ENCODE measurements around the gene MACROD2. TPM values are rescaled to one million over a fixed set of nuclear protein-coding genes. Genes with fewer than 3 reads are reported as not detected.

The MACROD2 gene
- polyA plus RNA-seq, 1 donor from 2014 or later: 23.2 TPM

- no peak overlapping the region for H3K4me2 ChIP-seq (ENCODE audit: low read length)
- no peak overlapping the region for H3K4me3 ChIP-seq (ENCODE audit: low read length)
- H3K9me3 ChIP-seq (ENCODE audit: low read length): no peaks in the 10 kb centered on the region
- H3F3A ChIP-seq (ENCODE audit: insufficient read depth, low read length, poor library complexity, severe bottlenecking): no peaks in the 10 kb centered on the region
- no peaks in the 10 kb centered on the region for H3K79me2 ChIP-seq (replicated peaks; ENCODE audit: insufficient read depth, low read length)
- H3K27me3 ChIP-seq (ENCODE audit: insufficient read depth, low read depth, low read length): no peaks in the 10 kb centered on the region
- H3K27ac ChIP-seq (ENCODE audit: low read length): no peak overlapping the region
- H3K9me2 ChIP-seq (ENCODE audit: insufficient read depth, low read length): no peaks in the 10 kb centered on the region
- TF ChIP-seq TAF1 (IDR thresholded peaks at IDR 0.05; ENCODE audit: low read depth) (no peak), EP300 (conservative IDR thresholded peaks at IDR 0.05; ENCODE audit: poor library complexity, severe bottlenecking) (no peak), SMC3 (conservative IDR thresholded peaks at IDR 0.05; ENCODE audit: poor library complexity) (no peak), POLR2AphosphoS5 (IDR thresholded peaks at IDR 0.05) (no peak), CTCF (IDR thresholded peaks at IDR 0.05; ENCODE audit: poor library complexity, severe bottlenecking) (no peak), EZH2 (IDR thresholded peaks at IDR 0.05; ENCODE audit: borderline replicate concordance, insufficient read depth, low read length, poor library complexity, severe bottlenecking) (no peak), RAD21 (conservative IDR thresholded peaks at IDR 0.05) (no peak), MXI1 (conservative IDR thresholded peaks at IDR 0.05; ENCODE audit: poor library complexity, severe bottlenecking) (no peak)
- TF ChIP-seq, protein P1, sequence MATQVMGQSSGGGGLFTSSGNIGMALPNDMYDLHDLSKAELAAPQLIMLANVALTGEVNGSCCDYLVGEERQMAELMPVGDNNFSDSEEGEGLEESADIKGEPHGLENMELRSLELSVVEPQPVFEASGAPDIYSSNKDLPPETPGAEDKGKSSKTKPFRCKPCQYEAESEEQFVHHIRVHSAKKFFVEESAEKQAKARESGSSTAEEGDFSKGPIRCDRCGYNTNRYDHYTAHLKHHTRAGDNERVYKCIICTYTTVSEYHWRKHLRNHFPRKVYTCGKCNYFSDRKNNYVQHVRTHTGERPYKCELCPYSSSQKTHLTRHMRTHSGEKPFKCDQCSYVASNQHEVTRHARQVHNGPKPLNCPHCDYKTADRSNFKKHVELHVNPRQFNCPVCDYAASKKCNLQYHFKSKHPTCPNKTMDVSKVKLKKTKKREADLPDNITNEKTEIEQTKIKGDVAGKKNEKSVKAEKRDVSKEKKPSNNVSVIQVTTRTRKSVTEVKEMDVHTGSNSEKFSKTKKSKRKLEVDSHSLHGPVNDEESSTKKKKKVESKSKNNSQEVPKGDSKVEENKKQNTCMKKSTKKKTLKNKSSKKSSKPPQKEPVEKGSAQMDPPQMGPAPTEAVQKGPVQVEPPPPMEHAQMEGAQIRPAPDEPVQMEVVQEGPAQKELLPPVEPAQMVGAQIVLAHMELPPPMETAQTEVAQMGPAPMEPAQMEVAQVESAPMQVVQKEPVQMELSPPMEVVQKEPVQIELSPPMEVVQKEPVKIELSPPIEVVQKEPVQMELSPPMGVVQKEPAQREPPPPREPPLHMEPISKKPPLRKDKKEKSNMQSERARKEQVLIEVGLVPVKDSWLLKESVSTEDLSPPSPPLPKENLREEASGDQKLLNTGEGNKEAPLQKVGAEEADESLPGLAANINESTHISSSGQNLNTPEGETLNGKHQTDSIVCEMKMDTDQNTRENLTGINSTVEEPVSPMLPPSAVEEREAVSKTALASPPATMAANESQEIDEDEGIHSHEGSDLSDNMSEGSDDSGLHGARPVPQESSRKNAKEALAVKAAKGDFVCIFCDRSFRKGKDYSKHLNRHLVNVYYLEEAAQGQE (IDR thresholded peaks at IDR 0.05; ENCODE audit: borderline replicate concordance): no peak
- no peak overlapping the region for H3K9ac ChIP-seq (ENCODE audit: low read length)
- H3K36me3 ChIP-seq (ENCODE audit: insufficient read depth, low read length): no peaks in the 10 kb centered on the region
- H4K20me1 ChIP-seq (ENCODE audit: insufficient read depth): no peaks in the 10 kb centered on the region
- H2AFZ ChIP-seq (ENCODE audit: low read depth, low read length): no peak overlapping the region
These were observed 1306.8 kb downstream of the MACROD2 start for GRCh38 chr20:15302075-15302474.

DNA sequence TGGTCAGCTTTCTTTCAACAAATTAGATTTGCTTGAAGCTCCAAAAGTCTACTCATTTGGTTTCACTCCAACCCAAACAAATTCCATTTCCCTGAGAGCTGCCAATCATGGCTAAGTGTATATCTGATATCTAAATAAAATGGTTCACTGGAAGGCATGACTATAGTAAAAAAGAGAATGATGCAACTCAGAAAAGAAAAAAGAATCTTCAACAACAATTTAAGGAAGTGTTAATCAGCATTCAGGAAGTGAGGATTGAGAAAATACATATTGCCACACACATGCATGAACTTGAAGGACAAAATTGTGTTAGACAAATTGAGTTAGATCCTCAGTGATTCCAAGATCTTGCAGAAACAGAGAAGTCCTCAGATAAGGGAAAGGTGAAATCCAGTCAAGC lies 1315.0 kb downstream of the MACROD2 start:
- Histone ChIP-seq H4K20me1 (ENCODE audit: insufficient read depth) (no peaks in the 10 kb centered on the region), H3F3A (ENCODE audit: insufficient read depth, low read length, poor library complexity, severe bottlenecking) (no peaks in the 10 kb centered on the region)

More for the DNA sequence above, 1315.0 kb downstream of the MACROD2 start:
- H3K27ac ChIP-seq (ENCODE audit: low read length): no peak overlapping the region
- TF ChIP-seq, protein P1 (IDR thresholded peaks at IDR 0.05; ENCODE audit: borderline replicate concordance): no peak
- no peak for TF ChIP-seq CTCF (IDR thresholded peaks at IDR 0.05; ENCODE audit: poor library complexity, severe bottlenecking)
- no peak for TF ChIP-seq POLR2AphosphoS5 (IDR thresholded peaks at IDR 0.05)
- no peak overlapping the region for H3K4me3 ChIP-seq (ENCODE audit: low read length)
- H3K79me2 ChIP-seq (replicated peaks; ENCODE audit: insufficient read depth, low read length): no peaks in the 10 kb centered on the region
- H3K9me3 ChIP-seq (ENCODE audit: low read length): no peaks in the 10 kb centered on the region
- H3K9ac ChIP-seq (ENCODE audit: low read length): no peak overlapping the region
- H3K36me3 ChIP-seq (ENCODE audit: insufficient read depth, low read length): no peaks in the 10 kb centered on the region
- no peak overlapping the region for H2AFZ ChIP-seq (ENCODE audit: low read depth, low read length)
- no peaks in the 10 kb centered on the region for H3K9me2 ChIP-seq (ENCODE audit: insufficient read depth, low read length)
- H3K27me3 ChIP-seq (ENCODE audit: insufficient read depth, low read depth, low read length): no peaks in the 10 kb centered on the region
- H3K4me2 ChIP-seq (ENCODE audit: low read length): no peak overlapping the region
